ENCODE results near the gene POU1F1.
"Not testable (repeated sequence)": the region's sequence is repeated elsewhere in the genome, so short reads cannot be mapped to it uniquely, and the experiment has no call there.

The POU1F1 gene

GRCh38 chr3:87276484-87276883 lies at the start of gene POU1F1:
TSS of gene POU1F1 (minus strand) at chr3:87276584. CDS start at chr3:87276462, 122 bp downstream.
- Mint-ChIP-seq H3K27ac (no peak within 1 kb of the TSS), H3K27me3 (ENCODE audit: low read depth) (no peaks in the 10 kb centered on the region), H3K4me3 (no peak within 1 kb of the TSS), H3K36me3 (ENCODE audit: low read depth) (no peaks in the 10 kb centered on the region), H3K4me1 (ENCODE audit: low read depth) (peaks cover 10% of the 10 kb centered on the region), H3K9me3 (no peaks in the 10 kb centered on the region)

GRCh38 chr3:87324609-87325008 lies 48.2 kb upstream of the POU1F1 start:
- no peak overlapping the region for H3K4me3 Mint-ChIP-seq
- no peaks in the 10 kb centered on the region for H3K4me1 Mint-ChIP-seq (ENCODE audit: low read depth)
- H3K27me3 Mint-ChIP-seq (ENCODE audit: low read depth): peaks cover 20% of the 10 kb centered on the region
- no peaks in the 10 kb centered on the region for H3K9me3 Mint-ChIP-seq
- no peak overlapping the region for H3K27ac Mint-ChIP-seq
- no peaks in the 10 kb centered on the region for H3K36me3 Mint-ChIP-seq (ENCODE audit: low read depth)

- Mint-ChIP-seq H3K36me3 (ENCODE audit: low read depth) (no peaks in the 10 kb centered on the region), H3K4me3 (no peak overlapping the region), H3K27ac (no peak overlapping the region), H3K4me1 (ENCODE audit: low read depth) (no peaks in the 10 kb centered on the region), H3K27me3 (ENCODE audit: low read depth) (peaks cover 14% of the 10 kb centered on the region), H3K9me3 (no peaks in the 10 kb centered on the region)
These were observed 44.6 kb upstream of the POU1F1 start for GRCh38 chr3:87320756-87321626.

- Mint-ChIP-seq H3K27ac (no peak overlapping the region), H3K4me1 (ENCODE audit: low read depth) (no peaks in the 10 kb centered on the region), H3K27me3 (ENCODE audit: low read depth) (peaks cover 9% of the 10 kb centered on the region), H3K9me3 (no peaks in the 10 kb centered on the region), H3K4me3 (no peak overlapping the region), H3K36me3 (ENCODE audit: low read depth) (no peaks in the 10 kb centered on the region)
These were observed 42.2 kb upstream of the POU1F1 start for GRCh38 chr3:87318617-87319021.

- no peaks in the 10 kb centered on the region for H3K9me3 Mint-ChIP-seq
- H3K4me3 Mint-ChIP-seq: no peak overlapping the region
- H3K36me3 Mint-ChIP-seq (ENCODE audit: low read depth): no peaks in the 10 kb centered on the region
- H3K27ac Mint-ChIP-seq: no peak overlapping the region
- peaks cover 9% of the 10 kb centered on the region for H3K27me3 Mint-ChIP-seq (ENCODE audit: low read depth)
- no peaks in the 10 kb centered on the region for H3K4me1 Mint-ChIP-seq (ENCODE audit: low read depth)
These were observed 41.4 kb upstream of the POU1F1 start for GRCh38 chr3:87317779-87318178.

- Mint-ChIP-seq H3K4me3 (no peak overlapping the region), H3K27me3 (ENCODE audit: low read depth) (no peaks in the 10 kb centered on the region), H3K27ac (no peak overlapping the region), H3K4me1 (ENCODE audit: low read depth) (no peaks in the 10 kb centered on the region), H3K9me3 (no peaks in the 10 kb centered on the region), H3K36me3 (ENCODE audit: low read depth) (no peaks in the 10 kb centered on the region)
These were observed 37.3 kb upstream of the POU1F1 start for GRCh38 chr3:87313641-87314040.

GRCh38 chr3:87311309-87311708 lies 34.9 kb upstream of the POU1F1 start:
- H3K27me3 Mint-ChIP-seq (ENCODE audit: low read depth): no peaks in the 10 kb centered on the region
- no peaks in the 10 kb centered on the region for H3K4me1 Mint-ChIP-seq (ENCODE audit: low read depth)
- H3K27ac Mint-ChIP-seq: no peak overlapping the region
- no peak overlapping the region for H3K4me3 Mint-ChIP-seq
- H3K36me3 Mint-ChIP-seq (ENCODE audit: low read depth): no peaks in the 10 kb centered on the region
- no peaks in the 10 kb centered on the region for H3K9me3 Mint-ChIP-seq

GRCh38 chr3:87309601-87310000 lies 33.2 kb upstream of the POU1F1 start:
- H3K36me3 Mint-ChIP-seq (ENCODE audit: low read depth): no peaks in the 10 kb centered on the region
- no peaks in the 10 kb centered on the region for H3K27me3 Mint-ChIP-seq (ENCODE audit: low read depth)

GRCh38 chr3:87307805-87308204 lies 31.4 kb upstream of the POU1F1 start:
- Mint-ChIP-seq H3K9me3 (no peaks in the 10 kb centered on the region), H3K27ac (no peak overlapping the region), H3K4me1 (ENCODE audit: low read depth) (no peaks in the 10 kb centered on the region), H3K36me3 (ENCODE audit: low read depth) (no peaks in the 10 kb centered on the region), H3K4me3 (no peak overlapping the region), H3K27me3 (ENCODE audit: low read depth) (no peaks in the 10 kb centered on the region)

More at GRCh38 chr3:87309601-87310000, 33.2 kb upstream of the POU1F1 start:
- no peaks in the 10 kb centered on the region for H3K9me3 Mint-ChIP-seq
- no peak overlapping the region for H3K27ac Mint-ChIP-seq
- no peak overlapping the region for H3K4me3 Mint-ChIP-seq
- no peaks in the 10 kb centered on the region for H3K4me1 Mint-ChIP-seq (ENCODE audit: low read depth)

GRCh38 chr3:87305517-87305916 lies 29.1 kb upstream of the POU1F1 start:
- no peak overlapping the region for H3K4me3 Mint-ChIP-seq
- H3K9me3 Mint-ChIP-seq: no peaks in the 10 kb centered on the region
- H3K36me3 Mint-ChIP-seq (ENCODE audit: low read depth): no peaks in the 10 kb centered on the region

GRCh38 chr3:87305031-87305430 lies 28.6 kb upstream of the POU1F1 start:
- not testable (repeated sequence) for H3K4me3 Mint-ChIP-seq; H3K27ac Mint-ChIP-seq; H3K27me3 Mint-ChIP-seq (ENCODE audit: low read depth); H3K9me3 Mint-ChIP-seq; H3K4me1 Mint-ChIP-seq (ENCODE audit: low read depth); H3K36me3 Mint-ChIP-seq (ENCODE audit: low read depth)

More at GRCh38 chr3:87305517-87305916, 29.1 kb upstream of the POU1F1 start:
- Mint-ChIP-seq H3K27me3 (ENCODE audit: low read depth) (no peaks in the 10 kb centered on the region), H3K27ac (no peak overlapping the region), H3K4me1 (ENCODE audit: low read depth) (no peaks in the 10 kb centered on the region)

- Mint-ChIP-seq H3K36me3 (ENCODE audit: low read depth) (no peaks in the 10 kb centered on the region), H3K27me3 (ENCODE audit: low read depth) (no peaks in the 10 kb centered on the region), H3K4me3 (no peak overlapping the region), H3K4me1 (ENCODE audit: low read depth) (no peaks in the 10 kb centered on the region), H3K9me3 (no peaks in the 10 kb centered on the region), H3K27ac (no peak overlapping the region)
These were observed 21.8 kb upstream of the POU1F1 start for GRCh38 chr3:87298111-87298718.

GRCh38 chr3:87288446-87288845 lies 12.1 kb upstream of the POU1F1 start:
- Mint-ChIP-seq H3K4me3 (no peak overlapping the region), H3K27me3 (ENCODE audit: low read depth) (peaks cover 13% of the 10 kb centered on the region), H3K36me3 (ENCODE audit: low read depth) (no peaks in the 10 kb centered on the region), H3K4me1 (ENCODE audit: low read depth) (peaks cover 2% of the 10 kb centered on the region), H3K27ac (no peak overlapping the region), H3K9me3 (no peaks in the 10 kb centered on the region)

- Mint-ChIP-seq H3K4me1 (ENCODE audit: low read depth) (peaks cover 2% of the 10 kb centered on the region), H3K27ac (no peak overlapping the region)
These were observed 10.6 kb upstream of the POU1F1 start for GRCh38 chr3:87287011-87287410.

GRCh38 chr3:87272718-87273341 lies 3.6 kb downstream of the POU1F1 start:
- no peaks in the 10 kb centered on the region for H3K36me3 Mint-ChIP-seq (ENCODE audit: low read depth)
- no peak overlapping the region for H3K4me3 Mint-ChIP-seq
- peaks cover 40% of the 10 kb centered on the region for H3K4me1 Mint-ChIP-seq (ENCODE audit: low read depth)
- H3K27me3 Mint-ChIP-seq (ENCODE audit: low read depth): no peaks in the 10 kb centered on the region
- no peak overlapping the region for H3K27ac Mint-ChIP-seq
- H3K9me3 Mint-ChIP-seq: no peaks in the 10 kb centered on the region

More at GRCh38 chr3:87287011-87287410, 10.6 kb upstream of the POU1F1 start:
- no peak overlapping the region for H3K4me3 Mint-ChIP-seq
- no peaks in the 10 kb centered on the region for H3K36me3 Mint-ChIP-seq (ENCODE audit: low read depth)
- peaks cover 13% of the 10 kb centered on the region for H3K27me3 Mint-ChIP-seq (ENCODE audit: low read depth)
- no peaks in the 10 kb centered on the region for H3K9me3 Mint-ChIP-seq

Measured in T-helper 1 cell treated with Interleukin-12 subunit alpha and Interleukin-12 subunit beta and Interleukin-4 antibody, amounts not matched to agents 30 μg/mL and 1 μg/mL, for 36 hours (primary cell).